PC-9 (cell line): ENCODE measurements around the gene USH1G. TPM values are rescaled to one million over a fixed set of nuclear protein-coding genes. Genes with fewer than 3 reads are reported as not detected.

ENCODE experiments used
- BruUV-seq: library from RNA; stranded (reverse); fragments of 400-500 nt; replicated peaks from 2 replicates; lab custom pipeline; 2021; lab: Mats Ljungman, UMichigan
- CTCF ChIA-PET: fragments of 300-600 bp; sonication (Branson Sonifier 250); formaldehyde crosslinking; loops from one replicate; lab custom pipeline; 2022; ENCODE audit warnings: antibody characterized with exemption; lab: Charles Lee
- POLR2A ChIA-PET: fragments of 300-600 bp; sonication (Branson Sonifier 250); formaldehyde crosslinking; loops from one replicate; lab custom pipeline; 2022; ENCODE audit warnings: antibody characterized with exemption; ENCODE audit not compliant: unreplicated experiment; lab: Charles Lee
- DNase-seq, 2 experiments: peaks; one replicate each; pipeline versions ENCODE4 v3.0.0 to v3.0.0-alpha.2; 2015 to 2022; ENCODE audit warnings: mixed read lengths in 1 of 2
- H2AFZ ChIP-seq: fragments of 200-600 bp; sonication (generic); 2 replicates; pipeline ENCODE4 v1.8.1; 2017; ENCODE audit warnings: antibody characterized with exemption
- H3F3A ChIP-seq: fragments of 200-600 bp; sonication (generic); 2 replicates; pipeline ENCODE4 v1.8.1; 2017; ENCODE audit warnings: antibody characterized with exemption, mild to moderate bottlenecking, low read depth; ENCODE audit not compliant: insufficient read depth
- H3K27ac ChIP-seq: fragments of 200-600 bp; sonication (generic); 2 replicates; pipeline ENCODE4 v1.6.1; 2016; ENCODE audit warnings: mixed run types
- H3K27me3 ChIP-seq: fragments of 200-600 bp; sonication (generic); 2 replicates; pipeline ENCODE4 v1.6.1; 2016; ENCODE audit warnings: low read depth, mixed run types; ENCODE audit not compliant: insufficient read depth
- H3K36me3 ChIP-seq: fragments of 200-600 bp; sonication (generic); 2 replicates; pipeline ENCODE4 v1.6.1; 2016; ENCODE audit warnings: low read depth, mixed run types
- H3K4me1 ChIP-seq: fragments of 200-600 bp; sonication (generic); replicated peaks from 2 replicates; pipeline ENCODE4 v1.6.1; 2016; ENCODE audit warnings: mixed run types; ENCODE audit not compliant: insufficient read depth
- H3K4me2 ChIP-seq: fragments of 200-600 bp; sonication (generic); 2 replicates; pipeline ENCODE4 v1.6.1; 2017; ENCODE audit warnings: mixed run types
- H3K4me3 ChIP-seq: fragments of 200-600 bp; sonication (generic); 2 replicates; pipeline ENCODE4 v1.6.1; 2016; ENCODE audit warnings: mixed run types
- H3K79me2 ChIP-seq: fragments of 200-600 bp; sonication (generic); 2 replicates; pipeline ENCODE4 v1.6.1; 2017; ENCODE audit warnings: low read depth, mixed run types
- H3K9me2 ChIP-seq: fragments of 200-600 bp; sonication (generic); 2 replicates; pipeline ENCODE4 v1.8.1; 2017; ENCODE audit warnings: mild to moderate bottlenecking; ENCODE audit not compliant: insufficient read depth
- H3K9me3 ChIP-seq: fragments of 200-600 bp; sonication (generic); 2 replicates; pipeline ENCODE4 v1.8.1; 2016; ENCODE audit warnings: low read depth; ENCODE audit not compliant: insufficient read depth
- H4K20me1 ChIP-seq: fragments of 200-600 bp; sonication (generic); 2 replicates; pipeline ENCODE4 v1.8.1; 2017; ENCODE audit not compliant: insufficient read depth
- CTCF ChIP-seq: fragments of 200-600 bp; sonication (generic); conservative IDR thresholded peaks from 2 replicates; pipeline ENCODE4 v1.6.1; 2017; ENCODE audit warnings: mixed run types, antibody characterized with exemption, mild to moderate bottlenecking, moderate library complexity
- EZH2 ChIP-seq: fragments of 200-600 bp; sonication (generic); IDR thresholded peaks from 2 replicates; pipeline ENCODE4 v1.8.0; 2017; ENCODE audit warnings: antibody characterized with exemption, low read depth
- intact Hi-C: fragments of 100-400 bp; cut with micrococcal nuclease; formaldehyde crosslinking; loops from one replicate; pipeline ENCODE4 v1.10.0; 2022; ENCODE audit not compliant: unreplicated experiment
- total RNA-seq: library from RNA; stranded (reverse); gene quantifications from 2 replicates; pipeline ENCODE4 v1.2.3, GENCODE V29; 2021

Gene USH1G
- total RNA-seq, 1 experiment from 2014 or later = 0.22 TPM

GRCh38 chr17:74954115-74954514 lies 31.1 kb upstream of the USH1G start:
- Histone ChIP-seq H3K4me2 (no peak overlapping the region), H2AFZ (no peak overlapping the region), H3K36me3 (0 out of 2 replicates have a peak, but pooled peaks cover 4% of the 10 kb centered on the region), H4K20me1 (no peaks in the 10 kb centered on the region), H3F3A (peaks cover 3% of the 10 kb centered on the region; the same call in 1 of the 2 replicates), H3K27ac (no peak overlapping the region), H3K79me2 (no peaks in the 10 kb centered on the region), H3K9me3 (no peaks in the 10 kb centered on the region), H3K4me3 (no peak overlapping the region), H3K9me2 (no peaks in the 10 kb centered on the region), H3K27me3 (no peaks in the 10 kb centered on the region), H3K4me1 (peaks cover 7% of the 10 kb centered on the region; the same call in 1 of the 2 replicates)
- TF ChIP-seq EZH2 (no peak), CTCF (no peak)
- intact Hi-C loops = loop anchor here (10.0 kb wide), 1 partner anchor 179 kb away; the partner anchor contains the start of gene NAT9
- POLR2A ChIA-PET = no interaction called here
- BruUV-seq = no TSS peak
- CTCF ChIA-PET = no interaction called here
- no peak for DNase-seq

- Histone ChIP-seq H2AFZ (no peak overlapping the region), H3K79me2 (no peaks in the 10 kb centered on the region), H3K4me1 (peaks cover 7% of the 10 kb centered on the region; the same call in 1 of the 2 replicates), H3K4me3 (no peak overlapping the region), H3K9me2 (no peaks in the 10 kb centered on the region), H4K20me1 (no peaks in the 10 kb centered on the region), H3F3A (peaks cover 3% of the 10 kb centered on the region; the same call in 1 of the 2 replicates), H3K9me3 (no peaks in the 10 kb centered on the region), H3K4me2 (no peak overlapping the region), H3K27me3 (no peaks in the 10 kb centered on the region), H3K36me3 (0 out of 2 replicates have a peak, but pooled peaks cover 4% of the 10 kb centered on the region), H3K27ac (no peak overlapping the region)
- TF ChIP-seq CTCF (no peak), EZH2 (no peak)
- no TSS peak for BruUV-seq
- ChIA-PET CTCF (interaction anchor here (0.5 kb wide), 1 partner anchor 361 kb away, joined by 4 read pairs; the partner anchor contains the start of gene CD300LD), POLR2A (no interaction called here)
- DNase-seq = no peak
- intact Hi-C loops = loop anchor here (10.0 kb wide), 1 partner anchor 178 kb away; the partner anchor contains the start of gene NAT9
These were observed 30.2 kb upstream of the USH1G start for GRCh38 chr17:74953134-74953687.

- H3K9me3 ChIP-seq = no peaks in the 10 kb centered on the region
- no peak overlapping the region for H3K4me2 ChIP-seq
- H2AFZ ChIP-seq = no peak overlapping the region
- no peaks in the 10 kb centered on the region for H3K79me2 ChIP-seq
- TF ChIP-seq EZH2 (no peak), CTCF (no peak)
- peaks cover 7% of the 10 kb centered on the region; the same call in 1 of the 2 replicates for H3K4me1 ChIP-seq
- H3F3A ChIP-seq = peaks cover 3% of the 10 kb centered on the region; the same call in 1 of the 2 replicates
- H3K36me3 ChIP-seq = 0 out of 2 replicates have a peak, but pooled peaks cover 4% of the 10 kb centered on the region
- H3K27ac ChIP-seq = no peak overlapping the region
- H3K27me3 ChIP-seq = no peaks in the 10 kb centered on the region
- ChIA-PET POLR2A (interaction anchor here (0.5 kb wide), 1 partner anchor 29 kb away, joined by 4 read pairs; no protein-coding TSS in a partner anchor), CTCF (interaction anchor here (0.5 kb wide), 1 partner anchor 361 kb away, joined by 4 read pairs; the partner anchor contains the start of gene CD300LD)
- BruUV-seq = no TSS peak
- intact Hi-C loops = loop anchor here (10.0 kb wide), 1 partner anchor 178 kb away; the partner anchor contains the start of gene NAT9
- no peak for DNase-seq
- no peaks in the 10 kb centered on the region for H3K9me2 ChIP-seq
- no peak overlapping the region for H3K4me3 ChIP-seq
- no peaks in the 10 kb centered on the region for H4K20me1 ChIP-seq
These were observed 29.5 kb upstream of the USH1G start for GRCh38 chr17:74952431-74953133.
